GM21515 (cell line): ENCODE results near the gene SMAD3.
"Not testable (repeated sequence)": the region's sequence is repeated elsewhere in the genome, so short reads cannot be mapped to it uniquely, and the experiment has no call there.

ENCODE experiments used
- ATAC-seq: cut with Tn5 transposase; IDR thresholded peaks from one replicate; pipeline ENCODE4 v1.9.1; 2021; ENCODE audit not compliant: unreplicated experiment

The SMAD3 gene

GRCh38 chr15:67062369-67062985 is 2.9 kb upstream of the SMAD3 start:
- no peak for ATAC-seq

GRCh38 chr15:67063689-67064606 is 1.5 kb upstream of the SMAD3 start:
- no peak for ATAC-seq

GRCh38 chr15:67064607-67065530 is 533 bp upstream of the SMAD3 start:
- peak; percentile 17 for ATAC-seq

GRCh38 chr15:67066041-67066958 is 898 bp downstream of the SMAD3 start:
- ATAC-seq = peak; percentile 14

- no peak for ATAC-seq
Measured at GRCh38 chr15:67066959-67067853, 1.8 kb downstream of the SMAD3 start.

- no peak for ATAC-seq
Measured at GRCh38 chr15:67067930-67068551, 2.6 kb downstream of the SMAD3 start.

GRCh38 chr15:67068710-67069400 is 3.5 kb downstream of the SMAD3 start:
- ATAC-seq = no peak

GRCh38 chr15:67070150-67070549 is 4.7 kb downstream of the SMAD3 start:
- no peak for ATAC-seq

- no peak for ATAC-seq
Measured at GRCh38 chr15:67070892-67071664, 5.7 kb downstream of the SMAD3 start.

- ATAC-seq = no peak
Measured at GRCh38 chr15:67072442-67072841, 7.0 kb downstream of the SMAD3 start.

- no peak for ATAC-seq
Measured at GRCh38 chr15:67072958-67073357, 7.6 kb downstream of the SMAD3 start.

GRCh38 chr15:67074886-67075229 is 9.5 kb downstream of the SMAD3 start:
- no peak for ATAC-seq

GRCh38 chr15:67075555-67076135 is 10.2 kb downstream of the SMAD3 start:
- ATAC-seq = not testable (repeated sequence)

GRCh38 chr15:67076147-67076843 is 10.9 kb downstream of the SMAD3 start:
- no peak for ATAC-seq

- ATAC-seq = no peak
Measured at GRCh38 chr15:67077641-67078215, 12.3 kb downstream of the SMAD3 start.

GRCh38 chr15:67079361-67079760 is 14.0 kb downstream of the SMAD3 start:
- no peak for ATAC-seq
